T-helper 17 cell (primary cell): ENCODE results near the gene CYB5A. TPM values are rescaled to one million over a fixed set of nuclear protein-coding genes. Genes with fewer than 3 reads are reported as not detected.

Experiments used
- ATAC-seq: fragments of 150-1000 bp; cut with Tn5 transposase; 2 replicates; pipeline ENCODE4 v1.10.0; 2021; ENCODE audit warnings: mild to moderate bottlenecking, moderate library complexity
- DNase-seq, 3 donors: peaks; one replicate each; pipeline versions ENCODE4 v3.0.0 to v3.0.0-alpha.2; 2020 to 2021
- H3K9me3 ChIP-seq: one replicate; pipeline ENCODE4 v1.7.0; 2013; ENCODE audit warnings: low read length, mild to moderate bottlenecking; ENCODE audit not compliant: control insufficient read depth, poor library complexity, severe bottlenecking
- H3K27ac Mint-ChIP-seq: one replicate; pipeline ENCODE4 v1.8.0; 2022; ENCODE audit warnings: mild to moderate bottlenecking, moderate library complexity, mixed read lengths
- H3K27me3 Mint-ChIP-seq: one replicate; pipeline ENCODE4 v1.8.0; 2022; ENCODE audit warnings: mixed read lengths
- H3K36me3 Mint-ChIP-seq: one replicate; pipeline ENCODE4 v1.8.0; 2022; ENCODE audit warnings: low read depth, mixed read lengths
- H3K4me1 Mint-ChIP-seq: one replicate; pipeline ENCODE4 v1.8.0; 2022; ENCODE audit warnings: mild to moderate bottlenecking, mixed read lengths
- H3K4me3 Mint-ChIP-seq: one replicate; pipeline ENCODE4 v1.8.0; 2022; ENCODE audit warnings: mild to moderate bottlenecking, moderate library complexity, mixed read lengths
- total RNA-seq, 4 donors: library from RNA in 2 of 4; stranded (reverse) in 2 of 4; gene quantifications; one replicate each; pipeline ENCODE4 v1.2.3 and lab custom pipeline; 2022 to 2026

Gene CYB5A
- total RNA-seq, 2 donors from 2014 or later = 14.5 to 14.8 TPM

DNA sequence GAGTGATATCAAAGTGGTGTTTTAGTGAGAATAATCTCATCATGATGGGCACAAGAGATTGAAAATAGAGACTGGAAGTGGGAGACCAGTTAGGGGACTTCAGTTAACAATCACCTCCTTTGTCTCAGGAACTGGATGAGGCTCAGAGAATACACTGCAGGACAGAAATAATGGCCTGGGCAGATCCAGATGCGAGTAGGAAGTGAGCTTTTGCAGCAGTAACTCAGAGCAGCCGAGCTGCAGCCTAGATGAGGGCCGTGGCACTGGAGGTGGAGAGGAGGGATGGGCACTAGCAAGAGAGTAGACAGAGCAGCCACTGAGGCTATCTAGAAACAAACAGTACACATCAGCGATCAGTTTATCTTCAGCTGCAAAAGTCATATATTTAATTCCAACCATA, 48.6 kb downstream of the CYB5A start:
- Mint-ChIP-seq H3K4me1 (peaks cover 3% of the 10 kb centered on the region), H3K36me3 (peaks cover 3% of the 10 kb centered on the region), H3K27me3 (peaks cover 47% of the 10 kb centered on the region), H3K27ac (no peak overlapping the region), H3K4me3 (no peak overlapping the region)
- H3K9me3 ChIP-seq = no peaks in the 10 kb centered on the region
- DNase-seq (no peak), ATAC-seq (no peak)

DNA sequence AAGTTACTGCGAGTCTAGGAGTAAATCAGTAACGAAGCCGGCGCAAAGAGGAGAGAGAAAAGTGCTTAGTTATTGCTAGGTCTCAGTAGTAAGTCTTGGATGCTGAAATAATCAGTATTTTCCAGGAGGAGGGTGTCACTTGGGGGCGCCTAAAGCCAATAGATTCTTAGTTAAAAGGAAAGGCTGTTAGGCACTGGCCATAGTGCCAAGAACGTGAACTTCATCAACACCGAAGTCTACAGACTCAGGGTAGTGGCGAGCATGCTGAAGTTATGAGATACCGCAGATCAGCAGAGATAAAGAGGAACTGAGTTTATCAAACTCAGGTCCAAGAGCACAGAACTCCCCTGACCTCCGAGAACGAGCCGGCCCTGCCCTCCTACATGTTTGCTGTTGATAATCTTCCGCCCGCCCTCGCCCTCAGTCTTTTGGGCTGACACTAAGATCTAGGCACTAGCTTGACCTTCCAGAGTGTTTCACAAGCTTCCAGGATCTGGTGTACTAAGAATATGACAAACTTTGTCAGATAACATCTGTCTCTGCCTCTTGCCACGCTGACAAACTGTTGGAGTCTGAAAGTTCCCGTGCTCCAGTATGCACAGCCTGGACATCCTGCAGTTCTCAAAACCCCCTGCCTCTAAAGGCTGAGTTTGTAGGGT, 49.2 kb downstream of the CYB5A start:
- ATAC-seq (no peak), DNase-seq (no peak)
- Mint-ChIP-seq H3K36me3 (peaks cover 5% of the 10 kb centered on the region), H3K4me3 (no peak overlapping the region), H3K27ac (no peak overlapping the region), H3K4me1 (peaks cover 6% of the 10 kb centered on the region), H3K27me3 (peaks cover 53% of the 10 kb centered on the region)
- H3K9me3 ChIP-seq = no peaks in the 10 kb centered on the region

DNA sequence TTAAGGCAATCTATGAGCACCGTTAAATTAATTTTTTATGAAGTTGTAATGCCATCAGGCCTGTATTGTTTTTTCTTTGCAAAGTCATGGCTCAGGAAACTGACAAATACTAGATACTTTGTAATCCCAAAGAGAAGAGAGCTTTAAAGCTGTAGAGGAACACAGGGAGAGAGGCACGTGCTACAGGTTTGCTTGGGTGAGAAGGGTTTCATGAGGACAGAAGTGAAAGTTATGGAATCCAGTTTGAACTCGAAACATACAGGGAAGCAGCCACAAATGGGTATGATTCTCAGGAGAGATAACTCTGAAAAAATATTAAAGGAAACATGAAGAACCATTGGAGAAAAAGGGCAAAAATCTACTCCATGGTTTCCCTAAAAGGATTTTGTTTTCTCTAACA, 49.8 kb downstream of the CYB5A start:
- Mint-ChIP-seq H3K4me1 (peaks cover 6% of the 10 kb centered on the region), H3K27me3 (peaks cover 59% of the 10 kb centered on the region), H3K4me3 (no peak overlapping the region), H3K27ac (no peak overlapping the region), H3K36me3 (peaks cover 5% of the 10 kb centered on the region)
- no peaks in the 10 kb centered on the region for H3K9me3 ChIP-seq
- DNase-seq (no peak), ATAC-seq (no peak)

GRCh38 chr18:74241426-74241825, 50.3 kb downstream of the CYB5A start:
- H3K9me3 ChIP-seq = no peaks in the 10 kb centered on the region
- H3K27ac Mint-ChIP-seq = no peak overlapping the region
- H3K4me1 Mint-ChIP-seq = peaks cover 6% of the 10 kb centered on the region
- no peak overlapping the region for H3K4me3 Mint-ChIP-seq
- peaks cover 5% of the 10 kb centered on the region for H3K36me3 Mint-ChIP-seq
- DNase-seq (no peak), ATAC-seq (no peak)
- peaks cover 62% of the 10 kb centered on the region for H3K27me3 Mint-ChIP-seq

DNA sequence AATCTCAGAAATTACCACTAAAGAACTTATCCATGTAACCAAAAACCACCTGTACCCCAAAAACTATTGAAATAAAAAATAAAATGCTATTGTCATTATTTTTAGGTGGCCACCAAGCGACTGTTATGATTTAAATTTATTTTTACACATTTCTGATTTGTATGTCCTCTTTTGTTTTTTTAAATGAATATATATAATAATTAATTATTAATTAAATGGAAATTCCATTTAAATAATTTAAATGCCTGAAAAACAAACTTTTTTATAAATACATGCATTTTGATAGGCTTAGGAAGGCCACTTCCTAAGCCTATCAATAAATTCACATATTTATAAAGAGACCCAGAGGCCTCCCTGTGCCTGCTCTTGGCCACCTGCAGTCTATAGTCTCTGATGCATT, 52.2 kb downstream of the CYB5A start:
- no peak overlapping the region for H3K4me3 Mint-ChIP-seq
- no peak overlapping the region for H3K27ac Mint-ChIP-seq
- no peaks in the 10 kb centered on the region for H3K9me3 ChIP-seq
- ATAC-seq = no peak
- H3K36me3 Mint-ChIP-seq = peaks cover 5% of the 10 kb centered on the region
- H3K4me1 Mint-ChIP-seq = peaks cover 6% of the 10 kb centered on the region
- no peak for DNase-seq
- H3K27me3 Mint-ChIP-seq = peaks cover 62% of the 10 kb centered on the region

- Mint-ChIP-seq H3K4me3 (no peak overlapping the region), H3K4me1 (peaks cover 3% of the 10 kb centered on the region), H3K36me3 (peaks cover 3% of the 10 kb centered on the region), H3K27ac (no peak overlapping the region), H3K27me3 (peaks cover 24% of the 10 kb centered on the region)
- ATAC-seq (no peak), DNase-seq (no peak)
- H3K9me3 ChIP-seq = no peaks in the 10 kb centered on the region
Observed at GRCh38 chr18:74234326-74235171, 57.2 kb downstream of the CYB5A start.

GRCh38 chr18:74233933-74234325, 57.8 kb downstream of the CYB5A start:
- Mint-ChIP-seq H3K4me3 (no peak overlapping the region), H3K27ac (no peak overlapping the region), H3K4me1 (peaks cover 3% of the 10 kb centered on the region), H3K36me3 (peaks cover 3% of the 10 kb centered on the region), H3K27me3 (peaks cover 23% of the 10 kb centered on the region)
- DNase-seq (no peak), ATAC-seq (no peak)
- H3K9me3 ChIP-seq = no peaks in the 10 kb centered on the region

DNA sequence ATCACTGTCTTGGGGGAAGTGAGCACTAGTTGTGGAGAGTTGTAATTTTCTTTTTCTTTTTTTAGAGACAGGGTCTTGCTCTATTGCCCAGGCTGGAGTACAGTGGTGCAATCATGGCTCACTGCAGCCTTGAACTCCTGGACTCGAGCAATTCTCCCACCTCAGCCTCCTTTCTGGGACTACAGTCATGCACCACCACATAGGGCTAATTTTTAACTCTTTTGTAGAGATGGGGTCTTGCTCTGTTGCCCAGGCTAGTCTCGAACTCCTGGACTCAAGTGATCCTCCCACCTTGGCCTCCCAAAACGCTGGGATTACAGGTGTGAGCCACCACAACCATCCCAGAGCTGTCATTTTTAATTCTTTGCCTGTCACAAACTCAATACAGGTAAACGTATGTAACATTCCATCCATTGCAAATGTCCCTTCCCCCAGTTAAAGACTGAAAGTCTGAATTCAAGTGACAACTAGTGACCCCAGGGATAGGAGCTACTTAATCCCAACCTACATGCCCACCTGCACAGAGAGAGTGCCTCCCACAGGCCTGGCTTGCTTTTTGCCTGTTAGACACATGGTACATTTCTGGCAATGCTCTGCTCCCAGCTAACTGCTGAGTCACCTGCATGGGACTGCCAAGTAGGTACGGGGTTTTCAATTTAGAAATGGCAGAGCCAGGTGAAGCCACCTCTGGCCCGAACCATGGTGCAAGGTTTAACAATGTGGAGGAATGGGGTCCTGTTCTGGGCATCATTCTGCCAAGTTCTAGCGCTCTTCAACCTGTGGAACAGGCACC, 60.6 kb downstream of the CYB5A start:
- no peaks in the 10 kb centered on the region for H3K36me3 Mint-ChIP-seq

GRCh38 chr18:74229891-74230290, 61.9 kb downstream of the CYB5A start:
- Mint-ChIP-seq H3K36me3 (no peaks in the 10 kb centered on the region), H3K27ac (no peak overlapping the region), H3K4me1 (no peaks in the 10 kb centered on the region), H3K4me3 (no peak overlapping the region), H3K27me3 (peaks cover 28% of the 10 kb centered on the region)
- no peaks in the 10 kb centered on the region for H3K9me3 ChIP-seq
- no peak for ATAC-seq
- no peak for DNase-seq

More for the DNA sequence above, 60.6 kb downstream of the CYB5A start:
- ATAC-seq (no peak), DNase-seq (no peak)
- Mint-ChIP-seq H3K4me3 (no peak overlapping the region), H3K27ac (no peak overlapping the region), H3K4me1 (no peaks in the 10 kb centered on the region), H3K27me3 (peaks cover 20% of the 10 kb centered on the region)
- no peaks in the 10 kb centered on the region for H3K9me3 ChIP-seq

DNA sequence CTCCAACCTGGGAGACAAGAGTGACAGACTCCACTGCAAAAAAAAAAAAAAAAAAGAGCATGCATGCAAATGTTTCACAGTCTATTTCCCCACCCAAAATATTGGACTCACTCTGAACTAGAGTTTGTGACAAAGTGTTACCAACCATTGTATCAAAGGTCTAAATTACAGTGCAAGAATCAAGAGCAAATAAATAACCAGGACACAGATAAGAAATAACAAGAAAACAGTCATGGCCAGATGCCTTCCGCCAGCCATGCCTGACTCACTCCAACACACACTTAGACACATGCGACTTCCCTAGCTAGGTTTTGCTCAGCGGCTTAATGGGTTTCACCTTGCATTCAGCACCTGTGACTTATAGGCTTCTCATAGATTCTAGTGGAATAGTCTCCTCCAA, 62.8 kb downstream of the CYB5A start:
- H3K4me1 Mint-ChIP-seq = no peaks in the 10 kb centered on the region
- no peaks in the 10 kb centered on the region for H3K9me3 ChIP-seq
- H3K27me3 Mint-ChIP-seq = peaks cover 33% of the 10 kb centered on the region
- no peak overlapping the region for H3K27ac Mint-ChIP-seq
- no peaks in the 10 kb centered on the region for H3K36me3 Mint-ChIP-seq
- DNase-seq (no peak), ATAC-seq (no peak)
- no peak overlapping the region for H3K4me3 Mint-ChIP-seq

GRCh38 chr18:74228312-74228711, 63.5 kb downstream of the CYB5A start:
- H3K27ac Mint-ChIP-seq = no peak overlapping the region
- ATAC-seq (no peak), DNase-seq (no peak)
- H3K36me3 Mint-ChIP-seq = no peaks in the 10 kb centered on the region
- no peaks in the 10 kb centered on the region for H3K4me1 Mint-ChIP-seq
- H3K9me3 ChIP-seq = no peaks in the 10 kb centered on the region
- H3K4me3 Mint-ChIP-seq = no peak overlapping the region
- H3K27me3 Mint-ChIP-seq = peaks cover 39% of the 10 kb centered on the region

DNA sequence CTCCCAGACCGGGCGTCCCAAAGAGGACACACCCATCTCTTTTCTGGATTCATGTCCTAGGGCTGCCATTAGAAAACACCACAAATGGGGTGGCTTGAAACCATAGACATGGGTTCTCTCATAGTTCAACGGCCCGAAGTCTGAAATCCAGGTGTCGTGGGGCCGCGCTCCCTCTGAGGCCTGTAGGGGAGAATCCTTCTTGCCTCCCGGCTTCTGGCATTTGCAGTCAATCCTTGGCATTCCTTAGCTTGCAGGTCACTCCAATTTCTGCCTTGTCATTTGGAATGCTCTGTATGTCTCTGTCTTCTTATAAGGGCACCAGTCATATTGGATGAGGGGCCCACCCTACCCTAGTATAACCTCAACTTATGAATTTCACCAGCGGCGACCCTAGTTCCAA, 65.1 kb downstream of the CYB5A start:
- no peak for DNase-seq

GRCh38 chr18:74226156-74226555, 65.6 kb downstream of the CYB5A start:
- Mint-ChIP-seq H3K27me3 (peaks cover 46% of the 10 kb centered on the region), H3K4me1 (peaks cover 3% of the 10 kb centered on the region), H3K36me3 (no peaks in the 10 kb centered on the region), H3K4me3 (no peak overlapping the region), H3K27ac (no peak overlapping the region)
- ATAC-seq (no peak), DNase-seq (no peak)
- no peaks in the 10 kb centered on the region for H3K9me3 ChIP-seq

More for the DNA sequence above, 65.1 kb downstream of the CYB5A start:
- ATAC-seq = no peak
- H3K27me3 Mint-ChIP-seq = peaks cover 45% of the 10 kb centered on the region
- H3K27ac Mint-ChIP-seq = no peak overlapping the region
- no peaks in the 10 kb centered on the region for H3K36me3 Mint-ChIP-seq
- no peak overlapping the region for H3K4me3 Mint-ChIP-seq
- H3K4me1 Mint-ChIP-seq = peaks cover 3% of the 10 kb centered on the region
- no peaks in the 10 kb centered on the region for H3K9me3 ChIP-seq
